C4-2B (cell line): Measurements from ENCODE around the gene ERAL1.
"Not testable (repeated sequence)": the region's sequence is repeated elsewhere in the genome, so short reads cannot be mapped to it uniquely, and the experiment has no call there.

ENCODE experiments used
- H3K27ac ChIP-seq: fragments of 450-650 bp; 2 replicates; pipeline ENCODE4 v1.5.1; 2017
- ZFX ChIP-seq: fragments of 450-650 bp; IDR thresholded peaks from 2 replicates; pipeline ENCODE4 v1.6.1; 2017
- TF ChIP-seq, protein P1 (sequence below): fragments of 450-650 bp; conservative IDR thresholded peaks from 2 replicates; pipeline ENCODE4 v1.5.1; 2017; ENCODE audit warnings: mild to moderate bottlenecking

The ERAL1 gene

DNA sequence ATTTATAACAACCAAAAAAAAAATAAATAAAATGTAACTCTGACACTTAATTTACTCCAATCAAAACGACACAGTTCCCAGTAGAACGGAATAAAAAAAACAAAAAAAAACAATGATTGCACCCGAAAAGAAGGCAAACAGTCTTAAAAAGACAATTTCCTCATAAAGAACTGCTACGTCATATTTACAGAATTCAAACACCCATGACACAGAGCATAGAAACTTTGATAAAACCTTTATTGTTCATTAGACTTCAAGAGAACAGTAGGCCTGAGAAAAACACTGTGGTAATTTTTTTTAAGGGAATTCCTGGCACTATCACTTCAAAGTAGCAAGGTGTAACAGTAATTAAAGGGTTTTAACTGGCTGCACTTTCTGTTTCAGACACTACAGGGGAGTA is 38.3 kb upstream of the ERAL1 start:
- no peak overlapping the region for H3K27ac ChIP-seq
- no peak for TF ChIP-seq ZFX
- TF ChIP-seq, protein P1, sequence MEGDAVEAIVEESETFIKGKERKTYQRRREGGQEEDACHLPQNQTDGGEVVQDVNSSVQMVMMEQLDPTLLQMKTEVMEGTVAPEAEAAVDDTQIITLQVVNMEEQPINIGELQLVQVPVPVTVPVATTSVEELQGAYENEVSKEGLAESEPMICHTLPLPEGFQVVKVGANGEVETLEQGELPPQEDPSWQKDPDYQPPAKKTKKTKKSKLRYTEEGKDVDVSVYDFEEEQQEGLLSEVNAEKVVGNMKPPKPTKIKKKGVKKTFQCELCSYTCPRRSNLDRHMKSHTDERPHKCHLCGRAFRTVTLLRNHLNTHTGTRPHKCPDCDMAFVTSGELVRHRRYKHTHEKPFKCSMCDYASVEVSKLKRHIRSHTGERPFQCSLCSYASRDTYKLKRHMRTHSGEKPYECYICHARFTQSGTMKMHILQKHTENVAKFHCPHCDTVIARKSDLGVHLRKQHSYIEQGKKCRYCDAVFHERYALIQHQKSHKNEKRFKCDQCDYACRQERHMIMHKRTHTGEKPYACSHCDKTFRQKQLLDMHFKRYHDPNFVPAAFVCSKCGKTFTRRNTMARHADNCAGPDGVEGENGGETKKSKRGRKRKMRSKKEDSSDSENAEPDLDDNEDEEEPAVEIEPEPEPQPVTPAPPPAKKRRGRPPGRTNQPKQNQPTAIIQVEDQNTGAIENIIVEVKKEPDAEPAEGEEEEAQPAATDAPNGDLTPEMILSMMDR: no peak

DNA sequence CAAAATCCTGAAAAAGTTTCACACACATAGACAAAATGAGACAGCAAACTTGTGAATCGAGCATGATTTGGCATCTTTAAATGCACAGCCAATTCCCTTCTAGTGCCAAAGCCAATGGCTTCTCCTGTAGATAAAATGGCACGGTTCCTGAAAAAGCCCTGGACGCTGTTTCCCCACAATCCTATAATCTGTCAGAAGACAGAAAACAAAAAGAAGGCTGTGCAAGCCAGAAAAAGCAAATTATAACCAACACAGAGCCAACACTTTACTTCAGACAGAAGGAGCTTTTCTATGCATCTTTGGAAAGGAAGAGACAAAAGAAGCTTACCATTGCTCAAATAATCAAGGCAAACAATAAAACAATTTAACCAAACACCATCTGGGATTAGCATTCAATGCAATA is 36.0 kb upstream of the ERAL1 start:
- TF ChIP-seq, protein P1: no peak
- TF ChIP-seq ZFX: no peak

DNA sequence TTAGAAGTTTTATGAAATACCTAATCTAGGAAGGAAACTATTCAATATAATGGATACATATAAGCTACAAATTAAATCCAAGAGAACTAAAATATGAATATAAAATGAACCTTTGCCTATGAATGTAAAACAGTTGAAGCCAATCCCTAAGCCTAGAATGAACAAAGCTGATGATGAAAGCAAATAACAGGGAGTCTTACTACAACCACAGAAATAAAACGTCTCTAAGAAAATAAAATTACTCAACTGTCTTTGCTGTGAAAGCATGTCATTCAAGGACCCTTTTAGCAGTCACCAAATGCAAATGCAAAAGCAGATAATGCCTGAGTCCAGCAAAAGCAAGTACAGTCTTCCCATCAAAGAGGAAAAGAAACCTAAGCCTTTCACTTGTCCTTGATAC is 35.2 kb upstream of the ERAL1 start:
- TF ChIP-seq, protein P1: no peak
- no peak for TF ChIP-seq ZFX
- no peak overlapping the region for H3K27ac ChIP-seq

More for the DNA sequence above, 36.0 kb upstream of the ERAL1 start:
- no peak overlapping the region for H3K27ac ChIP-seq

DNA sequence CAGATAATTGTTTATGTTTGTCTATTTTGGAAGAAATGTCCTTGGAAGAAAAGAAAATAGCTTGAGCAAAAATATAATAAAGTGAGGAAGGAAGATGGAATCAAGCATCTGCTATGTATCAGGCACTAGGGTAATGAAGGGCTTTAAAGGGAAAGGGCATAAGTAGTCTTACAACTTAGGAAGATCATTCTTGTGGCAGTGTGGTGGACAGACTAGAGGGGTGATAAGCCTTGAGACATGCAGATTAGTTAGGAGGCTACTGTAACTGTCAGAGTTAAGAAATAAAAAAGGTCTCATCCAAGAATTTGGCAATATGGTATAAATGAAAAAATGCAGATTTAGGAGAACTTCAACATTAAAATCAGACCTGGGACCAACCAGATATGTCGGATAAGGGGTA is 27.1 kb upstream of the ERAL1 start:
- H3K27ac ChIP-seq: no peak overlapping the region
- no peak for TF ChIP-seq ZFX
- TF ChIP-seq, protein P1: no peak

DNA sequence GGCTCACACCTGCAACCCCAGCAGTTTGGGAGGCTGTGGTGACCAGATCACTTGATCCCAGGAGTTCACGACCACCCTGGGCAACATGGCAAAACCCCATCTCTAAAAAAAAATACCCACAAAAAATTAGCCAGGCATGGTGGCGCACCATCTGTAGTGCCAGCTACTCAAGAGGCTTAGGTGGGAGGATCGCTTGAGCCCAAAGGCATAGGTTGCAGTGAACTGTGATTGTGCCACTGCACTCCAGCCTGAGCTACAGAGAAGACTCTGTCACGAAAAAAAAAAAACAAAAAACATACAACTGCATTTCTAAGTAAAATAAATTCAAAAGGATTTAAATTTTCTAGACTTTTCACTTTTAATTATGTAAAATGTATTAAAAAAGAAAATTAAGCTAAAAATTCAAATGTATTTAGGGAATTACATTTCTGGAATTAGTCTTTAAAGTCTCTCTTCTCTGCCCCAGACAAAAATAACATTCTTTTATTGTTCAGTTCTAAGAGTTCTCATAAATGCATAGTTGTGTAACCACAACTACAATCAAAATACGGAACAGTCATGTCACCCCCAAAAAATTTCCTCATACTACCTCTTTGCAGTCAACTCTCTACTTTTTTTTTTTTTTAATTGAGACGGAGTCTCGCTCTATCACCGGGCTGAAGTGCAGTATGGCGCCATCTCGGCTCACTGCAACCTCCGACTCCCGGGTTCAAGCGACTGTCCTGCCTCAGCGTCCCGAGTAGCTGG is 26.3 kb upstream of the ERAL1 start:
- no peak for TF ChIP-seq ZFX
- TF ChIP-seq, protein P1: no peak

DNA sequence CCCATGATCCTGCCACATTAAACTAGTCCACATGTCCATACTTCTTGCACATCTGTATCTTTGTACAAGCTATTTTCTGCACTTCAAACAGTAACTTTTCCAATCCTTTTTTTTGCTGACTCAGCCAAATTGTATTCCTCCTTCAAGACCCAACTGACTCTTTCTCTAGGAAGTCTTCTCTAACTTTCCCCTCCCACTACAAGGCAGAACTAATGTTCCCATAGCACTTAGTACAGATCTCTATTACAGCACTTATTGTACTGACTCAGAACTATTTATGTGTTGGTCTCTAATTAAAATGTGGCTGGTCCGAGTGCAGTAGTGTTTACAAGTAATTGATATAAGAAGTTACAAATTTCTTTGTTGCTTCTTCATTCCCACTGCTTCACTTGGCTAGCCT is 20.4 kb upstream of the ERAL1 start:
- H3K27ac ChIP-seq: no peak overlapping the region

More for the DNA sequence above, 26.3 kb upstream of the ERAL1 start:
- H3K27ac ChIP-seq: no peak overlapping the region

DNA sequence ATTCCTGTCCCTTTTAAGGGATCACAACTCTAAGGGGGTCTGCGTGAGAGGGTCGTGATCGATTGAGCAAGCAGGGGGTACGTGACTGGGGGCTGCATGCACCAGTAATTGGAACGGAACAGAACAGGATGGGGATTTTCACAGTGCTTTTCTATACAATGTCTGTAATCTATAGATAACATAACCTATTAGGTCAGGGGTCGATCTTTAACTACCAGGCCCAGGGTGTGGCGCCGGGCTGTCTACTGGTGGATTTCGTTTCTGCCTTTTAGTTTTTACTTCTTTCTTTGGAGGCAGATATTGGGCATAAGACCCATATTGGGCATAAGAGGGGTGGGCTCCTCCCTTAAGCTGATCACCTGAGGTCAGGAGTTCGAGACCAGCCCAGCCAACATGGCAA is 18.3 kb upstream of the ERAL1 start:
- not testable (repeated sequence) for H3K27ac ChIP-seq

More for the DNA sequence above, 20.4 kb upstream of the ERAL1 start:
- TF ChIP-seq, protein P1: no peak
- TF ChIP-seq ZFX: no peak

DNA sequence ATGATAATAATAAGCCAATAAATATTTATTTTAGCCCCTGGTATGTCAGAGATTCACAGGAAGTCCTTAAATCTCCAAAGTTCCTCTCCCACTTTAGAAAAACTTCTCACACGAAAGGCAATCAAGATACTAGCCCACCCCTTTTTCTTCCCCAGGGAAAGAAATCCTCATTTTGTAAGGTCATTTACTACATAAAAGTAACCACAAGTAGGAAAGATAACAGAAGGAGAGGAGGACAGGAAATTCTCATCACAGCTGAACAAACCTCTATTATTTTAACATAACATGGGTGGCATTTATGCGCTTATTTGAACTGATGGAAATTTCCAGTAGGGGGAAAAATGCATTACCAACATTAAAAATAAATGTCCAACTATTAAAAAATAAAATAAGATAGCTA is 15.6 kb upstream of the ERAL1 start:
- H3K27ac ChIP-seq: no peak overlapping the region
- TF ChIP-seq, protein P1: no peak
- TF ChIP-seq ZFX: no peak
